GM12872 (cell line): ENCODE results near the gene TAS2R4.

ENCODE experiments used
- CTCF ChIP-seq: IDR thresholded peaks from 3 replicates; pipeline ENCODE4 v1.5.1; 2011; ENCODE audit warnings: low read depth, mild to moderate bottlenecking, low read length, moderate library complexity; ENCODE audit not compliant: insufficient read depth

Gene TAS2R4

GRCh38 chr7:141776374-141776773 lies at the start of gene TAS2R4:
TSS of gene TAS2R4 (plus strand) at chr7:141776674. CDS start at chr7:141778489, 1,815 bp downstream.
- no peak for TF ChIP-seq CTCF

DNA sequence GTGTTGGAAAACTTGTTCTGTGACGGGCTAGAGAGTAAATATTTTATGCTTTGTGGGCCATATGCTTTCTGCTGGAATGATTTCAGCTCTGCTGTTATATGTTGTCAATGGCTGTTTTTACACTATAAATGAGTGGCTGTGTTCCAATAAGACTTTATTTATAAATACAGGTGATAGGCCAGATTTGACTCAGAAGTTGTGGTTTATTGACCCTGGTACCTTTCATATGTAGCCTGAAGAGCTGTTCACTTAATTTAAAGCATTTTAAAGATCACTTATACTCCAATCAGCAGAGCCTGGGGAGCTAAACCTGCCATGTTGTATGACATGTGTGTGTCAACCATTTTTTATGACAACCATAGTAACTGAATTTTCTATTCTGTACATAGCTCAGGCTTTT lies 47.5 kb upstream of the TAS2R4 start:
- TF ChIP-seq CTCF = no peak

- no peak for TF ChIP-seq CTCF
These were observed 44.9 kb upstream of the TAS2R4 start for GRCh38 chr7:141731476-141732149.

DNA sequence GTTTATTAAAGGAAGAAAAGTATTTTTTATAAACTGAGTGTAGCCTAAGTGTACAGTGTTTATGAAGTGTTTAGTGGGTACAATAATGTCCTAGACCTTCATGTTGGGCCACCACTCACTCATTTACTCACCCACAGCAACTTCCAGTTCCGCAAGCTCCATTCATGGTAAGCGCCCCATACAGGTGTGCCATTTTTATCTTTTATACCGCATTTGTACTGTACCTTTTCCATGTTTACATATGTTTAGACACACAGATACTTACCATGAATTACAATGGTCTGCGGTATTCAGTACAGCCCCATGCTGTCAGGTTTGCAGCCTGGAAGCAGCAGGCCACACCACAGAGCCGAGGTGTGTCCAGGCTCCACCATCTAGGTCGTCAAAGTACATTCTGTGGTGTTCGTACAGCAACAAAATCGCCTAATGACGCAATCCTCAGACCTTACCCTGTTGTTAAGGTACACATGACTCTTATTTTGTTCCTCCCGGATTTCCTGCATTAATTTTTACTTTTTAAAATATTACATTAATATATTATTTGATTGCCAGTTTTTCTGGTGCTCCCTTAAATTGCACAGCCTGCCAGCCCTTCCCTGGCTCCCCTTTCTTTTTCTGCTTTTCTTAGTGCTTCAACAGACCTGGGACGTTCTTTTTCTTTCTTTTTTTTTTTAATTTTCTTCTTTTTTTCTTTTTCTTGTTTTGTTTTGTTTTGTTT lies 39.2 kb upstream of the TAS2R4 start:
- TF ChIP-seq CTCF = no peak

DNA sequence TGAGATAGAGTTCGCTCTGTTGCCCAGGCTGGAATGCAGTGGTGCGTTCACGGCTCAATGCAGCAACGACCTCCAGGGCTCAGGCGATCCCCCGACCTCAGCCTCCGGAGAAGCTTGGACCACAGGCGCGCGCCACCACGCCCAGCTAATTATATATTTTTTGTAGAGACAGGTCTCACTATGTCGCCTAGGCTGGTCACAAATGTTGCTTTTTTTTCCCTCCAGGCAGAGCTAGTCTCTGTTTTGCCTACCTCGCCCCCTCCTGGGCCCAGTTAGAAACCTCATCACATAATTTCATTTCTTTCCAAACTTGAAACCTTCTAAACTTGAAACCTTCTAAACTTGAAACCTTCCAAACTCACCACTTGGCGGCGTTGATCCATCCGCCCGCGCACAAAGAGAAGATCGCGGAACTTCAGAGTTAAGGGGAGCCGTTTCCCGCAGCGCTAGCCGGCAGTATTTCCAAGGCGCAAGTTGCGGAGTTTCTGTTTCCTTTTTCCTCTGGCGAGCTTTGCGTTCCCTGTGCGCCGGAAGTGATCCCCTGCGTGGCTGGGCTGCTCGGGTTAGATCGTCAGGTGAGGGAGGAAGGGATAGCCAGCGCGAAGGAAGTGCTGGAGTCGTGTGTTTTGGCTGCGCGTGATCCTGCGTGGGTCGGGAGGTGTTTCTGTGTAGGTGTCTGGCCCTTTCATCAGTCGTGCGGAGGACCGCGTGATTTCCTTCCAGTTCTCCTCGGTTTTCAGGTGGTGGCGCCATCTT lies 38.5 kb upstream of the TAS2R4 start, which contains the start of gene SSBP1:
TSS of gene SSBP1 (plus strand) at position 523 of the 756 bp plus-strand sequence. CDS start 809 bp downstream, outside the sequence.
- TF ChIP-seq CTCF = peak; percentile 82

- no peak for TF ChIP-seq CTCF
These were observed 37.9 kb upstream of the TAS2R4 start for GRCh38 chr7:141738592-141739013.

- TF ChIP-seq CTCF = no peak
These were observed 37.2 kb upstream of the TAS2R4 start for GRCh38 chr7:141739250-141739649.
